ENCODE measurements around the gene SH3RF3.

DNA sequence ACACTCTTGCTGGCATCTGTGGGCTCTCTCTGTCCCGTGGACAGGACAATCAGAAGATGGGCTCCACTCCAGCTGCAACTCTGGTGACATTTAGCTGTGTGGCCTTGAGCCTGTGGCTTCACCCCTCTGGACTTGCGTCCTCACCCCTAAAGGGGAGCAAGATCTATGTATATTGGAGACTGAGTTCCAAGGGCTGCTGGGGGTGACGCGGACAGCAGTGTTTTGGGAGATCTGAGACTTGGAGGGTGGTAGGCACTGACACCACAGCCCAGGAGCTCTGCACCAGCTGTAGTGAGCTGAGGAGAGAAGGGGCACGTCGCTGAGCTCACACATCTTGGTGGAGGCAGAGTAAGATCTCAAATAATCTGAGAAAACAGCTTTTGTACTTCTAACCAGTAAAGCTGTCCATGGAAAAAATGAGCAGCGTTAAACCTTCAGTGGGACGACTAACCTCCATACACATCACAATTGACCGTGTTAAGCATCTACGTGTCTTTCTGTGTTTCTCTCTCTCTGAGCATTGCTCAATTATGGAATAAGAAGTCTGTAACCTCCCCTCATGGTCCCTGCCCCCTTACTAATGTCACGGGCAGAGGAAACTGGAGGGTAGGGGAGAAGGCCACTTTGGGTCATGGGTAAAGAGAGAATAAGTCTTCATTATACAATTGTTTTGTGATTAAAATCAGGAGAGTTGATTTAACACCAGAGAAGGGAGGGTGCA lies 85.8 kb downstream of the SH3RF3 start:
- TF ChIP-seq, protein P1, sequence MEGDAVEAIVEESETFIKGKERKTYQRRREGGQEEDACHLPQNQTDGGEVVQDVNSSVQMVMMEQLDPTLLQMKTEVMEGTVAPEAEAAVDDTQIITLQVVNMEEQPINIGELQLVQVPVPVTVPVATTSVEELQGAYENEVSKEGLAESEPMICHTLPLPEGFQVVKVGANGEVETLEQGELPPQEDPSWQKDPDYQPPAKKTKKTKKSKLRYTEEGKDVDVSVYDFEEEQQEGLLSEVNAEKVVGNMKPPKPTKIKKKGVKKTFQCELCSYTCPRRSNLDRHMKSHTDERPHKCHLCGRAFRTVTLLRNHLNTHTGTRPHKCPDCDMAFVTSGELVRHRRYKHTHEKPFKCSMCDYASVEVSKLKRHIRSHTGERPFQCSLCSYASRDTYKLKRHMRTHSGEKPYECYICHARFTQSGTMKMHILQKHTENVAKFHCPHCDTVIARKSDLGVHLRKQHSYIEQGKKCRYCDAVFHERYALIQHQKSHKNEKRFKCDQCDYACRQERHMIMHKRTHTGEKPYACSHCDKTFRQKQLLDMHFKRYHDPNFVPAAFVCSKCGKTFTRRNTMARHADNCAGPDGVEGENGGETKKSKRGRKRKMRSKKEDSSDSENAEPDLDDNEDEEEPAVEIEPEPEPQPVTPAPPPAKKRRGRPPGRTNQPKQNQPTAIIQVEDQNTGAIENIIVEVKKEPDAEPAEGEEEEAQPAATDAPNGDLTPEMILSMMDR (IDR thresholded peaks at IDR 0.05), result no peak
- no peak for TF ChIP-seq EP300 (IDR thresholded peaks at IDR 0.05)
